AG04449 (cell line): ENCODE measurements around the gene ONECUT3.

Source experiments
- CTCF ChIA-PET: fragments of 350-600 bp; formaldehyde crosslinking; extraction: SDS; loops from one replicate; lab custom pipeline; 2021; ENCODE audit warnings: antibody characterized with exemption; lab: Yijun Ruan, JAX
- POLR2A ChIA-PET: fragments of 400-600, 350-600 bp; formaldehyde crosslinking; extraction: SDS; loops from one replicate; lab custom pipeline; 2020; ENCODE audit warnings: antibody characterized with exemption, inconsistent platforms; lab: Yijun Ruan, JAX
- DNase-seq: peaks from one replicate; pipeline ENCODE4 v3.0.0-alpha.2; 2010; ENCODE audit warnings: low read depth, low spot score
- H3K4me3 ChIP-seq: 2 replicates; pipeline ENCODE4 v1.5.1; 2011; ENCODE audit warnings: low read depth, mild to moderate bottlenecking, control low read depth, low read length
- TF ChIP-seq, protein P1 (sequence below): IDR thresholded peaks from one replicate; pipeline ENCODE4 v1.5.1; 2011; ENCODE audit warnings: mild to moderate bottlenecking, moderate library complexity, low read length, control low read depth, inconsistent platforms; ENCODE audit not compliant: insufficient read depth; ENCODE audit errors: missing control alignments

Gene ONECUT3

DNA sequence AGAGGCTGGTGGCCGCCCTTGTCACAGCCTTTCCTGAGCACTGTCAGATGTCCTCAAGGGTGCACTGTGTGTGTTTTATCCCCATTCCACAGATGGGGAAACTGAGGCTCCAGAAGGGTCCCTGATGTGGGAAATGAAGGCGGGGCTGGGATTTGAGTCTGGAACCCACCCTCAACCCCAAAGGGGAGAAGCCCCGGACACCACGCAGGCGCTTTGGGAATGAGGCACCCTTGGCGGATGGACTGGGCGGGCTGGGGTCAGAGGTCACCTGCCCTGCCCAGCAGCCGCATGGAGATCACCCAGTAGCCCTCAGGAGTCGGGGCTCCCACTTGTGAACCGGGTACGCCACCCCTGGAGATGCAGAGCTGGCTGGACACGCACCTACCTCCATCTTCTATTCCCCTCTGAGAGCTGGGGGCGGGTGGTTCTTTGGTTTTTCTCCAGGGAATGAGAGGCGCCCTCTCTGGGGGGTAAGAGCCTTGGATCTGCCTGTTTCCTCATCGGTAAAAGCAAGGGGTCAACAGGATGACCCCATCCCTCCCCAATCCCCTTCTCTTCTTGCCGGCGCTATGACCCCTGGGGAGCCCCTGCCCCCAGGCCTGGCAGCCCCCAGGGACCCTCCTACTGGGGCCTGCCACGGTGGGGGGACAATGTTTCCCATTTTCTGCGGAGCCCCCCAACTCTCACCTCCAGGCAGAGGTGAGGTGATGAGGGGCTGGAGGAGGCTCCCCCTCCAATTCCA is 8.3 kb upstream of the ONECUT3 start:
- ChIA-PET POLR2A (no interaction called here), CTCF (interaction anchor here (1.5 kb wide), 1 partner anchor 22 kb away, joined by 3 read pairs; no protein-coding TSS in a partner anchor)
- DNase-seq = no peak
- no peak overlapping the region for H3K4me3 ChIP-seq
- TF ChIP-seq, protein P1, sequence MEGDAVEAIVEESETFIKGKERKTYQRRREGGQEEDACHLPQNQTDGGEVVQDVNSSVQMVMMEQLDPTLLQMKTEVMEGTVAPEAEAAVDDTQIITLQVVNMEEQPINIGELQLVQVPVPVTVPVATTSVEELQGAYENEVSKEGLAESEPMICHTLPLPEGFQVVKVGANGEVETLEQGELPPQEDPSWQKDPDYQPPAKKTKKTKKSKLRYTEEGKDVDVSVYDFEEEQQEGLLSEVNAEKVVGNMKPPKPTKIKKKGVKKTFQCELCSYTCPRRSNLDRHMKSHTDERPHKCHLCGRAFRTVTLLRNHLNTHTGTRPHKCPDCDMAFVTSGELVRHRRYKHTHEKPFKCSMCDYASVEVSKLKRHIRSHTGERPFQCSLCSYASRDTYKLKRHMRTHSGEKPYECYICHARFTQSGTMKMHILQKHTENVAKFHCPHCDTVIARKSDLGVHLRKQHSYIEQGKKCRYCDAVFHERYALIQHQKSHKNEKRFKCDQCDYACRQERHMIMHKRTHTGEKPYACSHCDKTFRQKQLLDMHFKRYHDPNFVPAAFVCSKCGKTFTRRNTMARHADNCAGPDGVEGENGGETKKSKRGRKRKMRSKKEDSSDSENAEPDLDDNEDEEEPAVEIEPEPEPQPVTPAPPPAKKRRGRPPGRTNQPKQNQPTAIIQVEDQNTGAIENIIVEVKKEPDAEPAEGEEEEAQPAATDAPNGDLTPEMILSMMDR = no peak

DNA sequence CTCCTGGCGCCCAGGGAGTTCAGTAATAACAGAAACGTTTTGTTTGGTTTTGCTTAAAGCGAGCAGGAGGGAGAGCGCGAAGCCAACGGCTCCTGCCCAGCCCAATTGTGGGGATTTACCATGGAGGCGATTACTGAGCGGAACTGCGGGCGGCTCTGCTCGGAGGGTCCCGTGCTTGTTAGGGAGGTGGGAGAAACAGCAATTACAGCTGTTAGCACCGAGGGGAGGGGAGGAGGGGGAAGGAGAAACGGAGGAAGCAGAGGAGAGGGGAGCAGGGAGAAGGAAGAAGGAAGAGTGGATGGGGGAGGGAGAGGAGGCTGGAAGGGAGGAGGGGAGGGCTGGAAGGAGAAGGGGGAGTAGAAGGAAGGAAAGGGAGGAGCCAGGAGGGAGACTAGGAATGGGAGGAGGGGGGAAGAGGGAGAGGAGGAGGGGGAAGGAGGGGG is 7.7 kb upstream of the ONECUT3 start:
- H3K4me3 ChIP-seq = no peak overlapping the region
- POLR2A ChIA-PET = no interaction called here
- TF ChIP-seq, protein P1 = no peak
- CTCF ChIA-PET = interaction anchor here (1.6 to 2.3 kb wide), 2 partner anchors 22 to 44 kb away, joined by 5 to 16 read pairs; no protein-coding TSS in a partner anchor
- no peak for DNase-seq

DNA sequence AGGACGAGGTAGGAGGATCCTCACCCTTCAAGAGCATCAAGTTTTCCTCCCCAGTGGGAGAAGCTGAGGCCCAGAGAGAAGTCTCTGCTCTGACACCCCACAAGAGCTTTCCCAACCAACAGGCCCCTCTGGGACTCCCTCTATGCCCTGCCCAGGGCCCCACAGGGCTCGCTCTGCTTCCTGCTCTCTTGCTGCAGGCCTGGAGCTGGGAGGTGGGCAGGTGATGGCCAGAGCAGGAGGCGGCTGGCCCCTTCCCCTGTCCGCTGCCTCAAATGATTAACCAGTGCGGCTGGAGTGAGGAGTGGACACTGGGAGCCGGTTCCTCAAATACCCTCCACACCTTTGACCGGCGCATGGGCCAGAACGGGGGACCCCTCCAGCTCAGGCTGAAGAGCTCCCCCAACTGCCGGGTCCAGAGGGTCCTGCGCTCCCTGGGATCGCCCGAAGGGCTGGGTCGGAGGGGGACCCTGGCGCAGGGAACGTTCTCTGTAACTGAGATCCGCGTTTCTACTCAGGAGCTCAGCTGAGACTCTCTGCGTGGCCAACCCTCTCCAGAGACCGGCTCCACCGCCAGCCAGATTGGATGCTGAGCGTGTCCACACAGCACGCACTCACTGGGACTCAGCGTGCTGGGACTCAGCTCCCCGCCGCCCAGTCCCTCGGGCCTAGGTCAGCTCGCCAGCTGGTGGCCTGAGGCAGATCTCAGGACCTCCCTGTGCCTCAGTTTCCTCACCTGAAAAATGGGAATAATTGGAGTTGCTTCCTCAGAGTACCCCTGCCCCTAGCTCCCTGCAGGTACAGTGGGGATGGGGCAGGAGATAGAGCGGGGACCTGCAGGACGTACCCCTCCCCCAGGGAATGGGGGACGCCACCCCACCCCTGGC is 6.7 kb upstream of the ONECUT3 start:
- H3K4me3 ChIP-seq = no peak overlapping the region
- TF ChIP-seq, protein P1 = no peak
- CTCF ChIA-PET = interaction anchor here (1.0 to 2.3 kb wide), 9 partner anchors 15 to 91 kb away, joined by 3 to 16 read pairs (median 5); no protein-coding TSS in a partner anchor
- DNase-seq = no peak
- POLR2A ChIA-PET = no interaction called here

DNA sequence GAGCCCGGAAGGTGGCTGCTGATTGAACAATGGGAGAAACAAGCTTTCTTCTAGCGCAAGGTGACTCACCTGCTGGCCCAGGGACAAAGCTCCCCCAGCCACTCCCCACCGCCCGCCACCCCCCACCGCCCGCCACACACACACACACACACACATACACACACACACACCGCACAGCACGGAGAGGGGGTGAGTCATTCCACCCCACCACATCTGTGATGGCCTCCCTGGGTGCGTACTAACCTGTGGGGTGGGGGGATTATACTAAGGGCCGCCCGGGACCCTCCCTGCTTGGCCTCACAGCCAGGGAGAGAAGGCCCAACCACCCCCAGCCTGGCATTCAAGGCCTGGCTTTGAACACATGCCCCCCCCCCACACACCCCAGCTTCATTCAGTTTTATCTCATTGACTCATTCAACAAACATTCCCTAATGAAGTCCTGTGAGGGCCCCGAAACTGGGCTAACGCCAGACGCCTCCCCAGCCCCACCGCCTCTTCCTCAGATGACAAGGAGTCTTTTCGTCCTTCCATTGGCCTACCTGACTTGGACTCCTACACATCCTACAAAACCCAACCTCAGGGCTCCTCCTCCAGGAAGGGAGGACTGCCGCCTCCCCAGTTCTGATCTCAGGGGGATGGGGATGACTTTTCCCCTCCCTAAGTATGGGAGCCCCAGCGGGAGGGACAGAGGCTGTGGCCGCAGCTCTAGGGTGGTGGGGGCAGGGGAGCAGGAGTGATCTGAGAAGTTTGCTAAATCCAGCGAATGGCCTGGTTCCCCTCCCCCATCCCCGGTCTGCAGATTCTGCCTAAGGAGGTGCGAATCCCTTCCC is 5.8 kb upstream of the ONECUT3 start:
- DNase-seq = peak; percentile 10
- TF ChIP-seq, protein P1 = no peak
- CTCF ChIA-PET = interaction anchor here (1.0 to 2.3 kb wide), 9 partner anchors 16 to 91 kb away, joined by 3 to 16 read pairs (median 5); no protein-coding TSS in a partner anchor
- POLR2A ChIA-PET = no interaction called here
- H3K4me3 ChIP-seq = no peak overlapping the region

DNA sequence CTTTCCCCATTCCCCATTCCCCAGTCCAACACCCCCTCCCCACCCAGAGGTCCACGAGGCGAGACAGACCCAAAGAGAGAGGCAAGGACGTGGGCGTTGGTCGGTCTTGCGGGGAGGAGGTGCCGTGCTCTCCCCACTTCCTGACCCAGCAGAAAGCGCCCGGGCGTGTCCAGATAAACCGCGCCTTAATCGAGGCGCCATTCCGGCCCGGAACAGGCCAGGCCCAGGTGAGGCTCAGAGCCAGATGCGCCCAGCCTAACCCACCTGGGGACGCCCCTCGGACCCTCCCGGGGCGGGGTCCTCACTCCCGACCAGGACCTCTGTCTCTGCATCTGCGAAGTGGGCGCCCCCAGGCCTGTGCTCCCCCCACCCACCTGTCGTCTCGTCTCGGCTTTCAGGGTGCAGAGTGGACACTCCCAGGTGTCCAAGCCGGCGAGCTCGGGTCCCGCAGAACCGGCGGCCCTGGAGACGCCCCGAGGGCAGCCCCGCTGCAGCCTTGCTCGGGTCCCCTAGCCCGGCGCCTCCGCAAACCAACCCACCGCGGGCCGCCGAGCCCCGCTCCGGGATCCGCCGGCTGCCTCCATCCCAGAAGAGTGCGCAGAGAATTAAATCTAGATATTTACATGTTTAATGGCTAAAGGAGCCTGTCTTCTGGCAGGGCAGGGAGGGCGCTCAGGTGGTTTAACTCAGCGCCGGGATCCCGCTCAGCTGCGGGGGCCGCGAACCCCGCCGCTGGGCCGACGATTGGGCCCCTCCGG is 5.0 kb upstream of the ONECUT3 start:
- TF ChIP-seq, protein P1 = no peak
- no peak for DNase-seq
- CTCF ChIA-PET = interaction anchor here (1.3 kb wide), 1 partner anchor 25 kb away, joined by 4 read pairs; no protein-coding TSS in a partner anchor
- POLR2A ChIA-PET = no interaction called here
- H3K4me3 ChIP-seq = no peak overlapping the region
